Measurements from ENCODE around the gene RPS17.

RPS17 gene

GRCh38 chr15:82540055-82540983, at the start of gene RPS17:
Gene RPS17, minus strand, starts transcription at chr15:82540457. Its CDS starts 29 bp downstream, at chr15:82540428.
- peak; percentile 78 for DNase-seq (ENCODE audit: low read depth)
- TF ChIP-seq, protein P1, sequence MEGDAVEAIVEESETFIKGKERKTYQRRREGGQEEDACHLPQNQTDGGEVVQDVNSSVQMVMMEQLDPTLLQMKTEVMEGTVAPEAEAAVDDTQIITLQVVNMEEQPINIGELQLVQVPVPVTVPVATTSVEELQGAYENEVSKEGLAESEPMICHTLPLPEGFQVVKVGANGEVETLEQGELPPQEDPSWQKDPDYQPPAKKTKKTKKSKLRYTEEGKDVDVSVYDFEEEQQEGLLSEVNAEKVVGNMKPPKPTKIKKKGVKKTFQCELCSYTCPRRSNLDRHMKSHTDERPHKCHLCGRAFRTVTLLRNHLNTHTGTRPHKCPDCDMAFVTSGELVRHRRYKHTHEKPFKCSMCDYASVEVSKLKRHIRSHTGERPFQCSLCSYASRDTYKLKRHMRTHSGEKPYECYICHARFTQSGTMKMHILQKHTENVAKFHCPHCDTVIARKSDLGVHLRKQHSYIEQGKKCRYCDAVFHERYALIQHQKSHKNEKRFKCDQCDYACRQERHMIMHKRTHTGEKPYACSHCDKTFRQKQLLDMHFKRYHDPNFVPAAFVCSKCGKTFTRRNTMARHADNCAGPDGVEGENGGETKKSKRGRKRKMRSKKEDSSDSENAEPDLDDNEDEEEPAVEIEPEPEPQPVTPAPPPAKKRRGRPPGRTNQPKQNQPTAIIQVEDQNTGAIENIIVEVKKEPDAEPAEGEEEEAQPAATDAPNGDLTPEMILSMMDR (conservative IDR thresholded peaks at IDR 0.05; ENCODE audit: low read depth, low read length): peak; percentile 91

GRCh38 chr15:82587805-82588204, 47.5 kb upstream of the RPS17 start:
- TF ChIP-seq, protein P1 (conservative IDR thresholded peaks at IDR 0.05; ENCODE audit: low read depth, low read length): no peak
- no peak for DNase-seq (ENCODE audit: low read depth)

More at GRCh38 chr15:82540055-82540983, at the start of gene RPS17:
- peak within 1 kb of the TSS; percentile 100 for H3K4me3 ChIP-seq (ENCODE audit: low read length)

GRCh38 chr15:82585072-82585471, 44.8 kb upstream of the RPS17 start:
- no peak overlapping the region for H3K4me3 ChIP-seq (ENCODE audit: low read length)
- DNase-seq (ENCODE audit: low read depth): peak; percentile 32
- TF ChIP-seq, protein P1 (conservative IDR thresholded peaks at IDR 0.05; ENCODE audit: low read depth, low read length): peak; percentile 57

More at GRCh38 chr15:82587805-82588204, 47.5 kb upstream of the RPS17 start:
- no peak overlapping the region for H3K4me3 ChIP-seq (ENCODE audit: low read length)

DNA sequence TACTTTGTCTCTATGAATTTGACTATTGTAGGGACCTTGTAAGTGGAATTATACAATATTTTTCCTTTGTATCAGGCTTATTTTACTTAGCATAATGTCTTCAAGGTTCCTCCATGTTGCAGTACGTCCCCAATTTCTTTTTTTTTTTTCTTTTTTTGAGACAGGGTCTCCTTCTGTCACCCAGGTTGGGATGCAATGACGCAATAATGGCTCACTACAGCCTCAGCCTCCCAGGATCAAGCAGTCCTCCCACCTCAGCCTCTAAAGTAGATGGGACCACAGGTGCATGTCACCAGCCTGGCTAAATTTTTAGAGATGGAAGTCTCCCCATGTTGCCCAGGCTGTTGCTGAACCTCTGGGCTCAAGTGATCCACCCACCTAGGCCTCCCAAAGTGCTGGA, 40.5 kb upstream of the RPS17 start:
- no peak for DNase-seq (ENCODE audit: low read depth)
- H3K4me3 ChIP-seq (ENCODE audit: low read length): no peak overlapping the region
- TF ChIP-seq, protein P1 (conservative IDR thresholded peaks at IDR 0.05; ENCODE audit: low read depth, low read length): no peak

DNA sequence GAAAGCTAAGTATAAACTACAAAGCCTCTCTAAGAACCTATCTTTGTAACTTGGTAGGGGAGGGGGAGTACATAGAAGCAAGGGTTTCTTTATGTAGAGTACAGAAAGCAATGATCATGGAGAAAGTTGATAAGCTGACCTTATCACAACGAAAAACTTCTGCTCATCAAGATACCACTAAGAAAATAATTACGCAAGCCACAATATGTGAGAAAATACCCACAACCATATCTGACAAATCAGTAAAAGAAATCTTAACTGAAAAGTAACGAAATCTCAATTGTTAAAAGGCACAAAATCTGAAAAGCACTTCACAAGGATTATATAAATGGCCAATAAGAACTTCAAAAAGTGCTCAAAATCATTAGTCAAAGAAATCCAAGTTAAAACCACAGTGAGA, 35.1 kb upstream of the RPS17 start:
- no peak overlapping the region for H3K4me3 ChIP-seq (ENCODE audit: low read length)
- no peak for DNase-seq (ENCODE audit: low read depth)
- TF ChIP-seq, protein P1 (conservative IDR thresholded peaks at IDR 0.05; ENCODE audit: low read depth, low read length): no peak

- no peak overlapping the region for H3K4me3 ChIP-seq (ENCODE audit: low read length)
- DNase-seq (ENCODE audit: low read depth): no peak
- TF ChIP-seq, protein P1 (conservative IDR thresholded peaks at IDR 0.05; ENCODE audit: low read depth, low read length): no peak
Measured at GRCh38 chr15:82572986-82573385, 32.7 kb upstream of the RPS17 start.

DNA sequence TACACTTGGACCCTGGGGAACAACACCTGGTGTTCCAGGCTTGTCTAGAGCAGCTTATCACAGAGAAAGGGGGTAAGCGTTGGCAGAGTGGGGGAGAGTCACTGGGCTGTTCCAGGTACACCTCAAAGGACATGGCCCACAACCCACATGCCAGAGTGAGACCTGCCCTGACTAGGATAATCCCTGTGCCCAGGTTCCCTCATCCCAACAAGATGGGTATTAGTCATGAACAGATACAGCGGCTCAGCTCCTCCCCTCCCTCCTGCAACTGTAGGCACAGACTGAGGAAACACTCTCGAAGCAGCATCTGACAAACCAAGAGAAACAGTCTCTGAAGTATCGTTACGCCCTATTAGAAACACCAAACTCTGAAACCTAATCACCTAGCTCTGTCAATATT, 32.1 kb upstream of the RPS17 start:
- no peak overlapping the region for H3K4me3 ChIP-seq (ENCODE audit: low read length)
- TF ChIP-seq, protein P1 (conservative IDR thresholded peaks at IDR 0.05; ENCODE audit: low read depth, low read length): no peak
- DNase-seq (ENCODE audit: low read depth): no peak
